GM12874 (cell line): ENCODE measurements around the gene MAPK9.

ENCODE experiments used
- CTCF ChIP-seq: IDR thresholded peaks from 2 replicates; pipeline ENCODE4 v1.5.1; 2011; ENCODE audit warnings: low read depth, mild to moderate bottlenecking, control low read depth, low read length, moderate library complexity; ENCODE audit not compliant: insufficient read depth

Gene MAPK9

GRCh38 chr5:180217797-180218196 lies 74.1 kb downstream of the MAPK9 start:
- no peak for TF ChIP-seq CTCF

- TF ChIP-seq CTCF, result no peak
These were observed 75.2 kb downstream of the MAPK9 start for GRCh38 chr5:180216646-180217171.

- TF ChIP-seq CTCF, result no peak
These were observed 75.9 kb downstream of the MAPK9 start for GRCh38 chr5:180215783-180216630.

GRCh38 chr5:180214870-180215770 lies 76.8 kb downstream of the MAPK9 start:
- no peak for TF ChIP-seq CTCF

- no peak for TF ChIP-seq CTCF
These were observed 78.2 kb downstream of the MAPK9 start for GRCh38 chr5:180213657-180214207.

GRCh38 chr5:180213256-180213600 lies 78.7 kb downstream of the MAPK9 start:
- no peak for TF ChIP-seq CTCF
